Cardiac fibroblast (primary cell): ENCODE measurements around the gene FOXR2.

ENCODE experiments used
- DNase-seq, 2 donors: peaks; one replicate each; pipeline versions ENCODE4 v3.0.0 to v3.0.0-alpha.2; 2010; ENCODE audit warnings: low read depth in 2 of 2
- H3K4me3 ChIP-seq, 2 donors: replicated peaks in 1 of 2; 1 replicate in 1 of 2; 2 replicates in 1 of 2; pipeline ENCODE4 v1.5.1; 2011; ENCODE audit warnings: low read depth in 2 of 2, low read length in 2 of 2, mild to moderate bottlenecking in 2 of 2, moderate library complexity in 1 of 2
- CTCF ChIP-seq: IDR thresholded peaks from one replicate; pipeline ENCODE4 v1.5.1; 2011; ENCODE audit warnings: low read depth, mild to moderate bottlenecking, low read length, inconsistent platforms

FOXR2 gene

GRCh38 chrX:55624403-55624802 lies 1.2 kb downstream of the FOXR2 start:
- DNase-seq: no peak
- TF ChIP-seq CTCF: no peak

GRCh38 chrX:55636109-55636508 lies 12.9 kb downstream of the FOXR2 start:
- no peak for DNase-seq
- TF ChIP-seq CTCF: no peak

More at GRCh38 chrX:55624403-55624802, 1.2 kb downstream of the FOXR2 start:
- H3K4me3 ChIP-seq: no peak overlapping the region

GRCh38 chrX:55638933-55639332 lies 15.7 kb downstream of the FOXR2 start:
- no peak for TF ChIP-seq CTCF
- no peak for DNase-seq
- H3K4me3 ChIP-seq: no peak overlapping the region

More at GRCh38 chrX:55636109-55636508, 12.9 kb downstream of the FOXR2 start:
- H3K4me3 ChIP-seq: no peak overlapping the region

- DNase-seq: no peak
- H3K4me3 ChIP-seq: no peak overlapping the region
- TF ChIP-seq CTCF: no peak
Observed at GRCh38 chrX:55640854-55641253, 17.7 kb downstream of the FOXR2 start.

- no peak overlapping the region for H3K4me3 ChIP-seq
- no peak for DNase-seq
- no peak for TF ChIP-seq CTCF
Observed at GRCh38 chrX:55648434-55648833, 25.2 kb downstream of the FOXR2 start.

- TF ChIP-seq CTCF: no peak
- H3K4me3 ChIP-seq: no peak overlapping the region
- no peak for DNase-seq
Observed at GRCh38 chrX:55659931-55660330, 36.7 kb downstream of the FOXR2 start.

GRCh38 chrX:55663584-55663983 lies 40.4 kb downstream of the FOXR2 start:
- no peak overlapping the region for H3K4me3 ChIP-seq
- no peak for TF ChIP-seq CTCF
- DNase-seq: no peak
